Keratinocyte (primary cell): ENCODE results near the gene TRAP1. TPM values are rescaled to one million over a fixed set of nuclear protein-coding genes. Genes with fewer than 3 reads are reported as not detected.

Experiments
- DNase-seq: peaks from one replicate; pipeline ENCODE4 v3.0.0-alpha.2; 2011; ENCODE audit warnings: low read depth, missing footprints, low spot score
- FAIRE-seq: peaks from 2 replicates; lab custom pipeline; 2011; peaks lifted over from hg19 to GRCh38; lab: Jason Lieb, UNC
- H2AFZ ChIP-seq: 2 replicates; pipeline ENCODE4 v1.6.0; 2012; ENCODE audit warnings: low read length, control low read depth, inconsistent platforms; ENCODE audit not compliant: control insufficient read depth
- H3K27ac ChIP-seq: 2 replicates; pipeline ENCODE4 v1.5.1; 2011; ENCODE audit warnings: low read length; ENCODE audit not compliant: control insufficient read depth, insufficient read depth
- H3K27me3 ChIP-seq: 3 replicates; pipeline ENCODE4 v1.6.0; 2011; ENCODE audit warnings: low read length; ENCODE audit not compliant: control insufficient read depth, insufficient read depth; ENCODE audit errors: extremely low read depth
- H3K36me3 ChIP-seq, 2 experiments: 2 replicates in 1 of 2; 3 replicates in 1 of 2; pipeline ENCODE4 v1.5.1; 2011; ENCODE audit warnings: low read length in 2 of 2, mild to moderate bottlenecking in 1 of 2; ENCODE audit not compliant: control insufficient read depth in 2 of 2, insufficient read depth in 2 of 2; ENCODE audit errors: extremely low read depth in 1 of 2
- H3K4me1 ChIP-seq: 3 replicates; pipeline ENCODE4 v1.5.1; 2011; ENCODE audit warnings: low read length; ENCODE audit not compliant: control insufficient read depth, insufficient read depth; ENCODE audit errors: extremely low read depth
- H3K4me2 ChIP-seq: 3 replicates; pipeline ENCODE4 v1.6.0; 2011; ENCODE audit warnings: low read depth, low read length; ENCODE audit not compliant: control insufficient read depth, insufficient read depth; ENCODE audit errors: extremely low read depth
- H3K4me3 ChIP-seq, 3 experiments: fragments of 200-600 bp in 1 of 3; sonication (generic) in 1 of 3; 2 replicates in 2 of 3; 3 replicates in 1 of 3; pipeline ENCODE4 v1.5.1; 2011 to 2016; ENCODE audit warnings: low read length in 3 of 3, mild to moderate bottlenecking in 3 of 3, control low read depth in 2 of 3, inconsistent platforms in 1 of 3, low read depth in 1 of 3, mixed read lengths in 1 of 3, mixed run types in 1 of 3, moderate library complexity in 1 of 3; ENCODE audit not compliant: control insufficient read depth in 2 of 3, insufficient read depth in 2 of 3; ENCODE audit errors: extremely low read depth in 1 of 3
- H3K79me2 ChIP-seq: 2 replicates; pipeline ENCODE4 v1.6.0; 2012; ENCODE audit warnings: low read length; ENCODE audit not compliant: control insufficient read depth, insufficient read depth
- H3K9ac ChIP-seq: 3 replicates; pipeline ENCODE4 v1.6.0; 2011; ENCODE audit warnings: low read length; ENCODE audit not compliant: control insufficient read depth, insufficient read depth; ENCODE audit errors: extremely low read depth
- H3K9me1 ChIP-seq: 3 replicates; pipeline ENCODE4 v1.6.0; 2011; ENCODE audit warnings: low read length; ENCODE audit not compliant: control insufficient read depth, insufficient read depth; ENCODE audit errors: extremely low read depth
- H3K9me3 ChIP-seq: 2 replicates; pipeline ENCODE4 v1.5.1; 2012; ENCODE audit warnings: low read depth, low read length; ENCODE audit not compliant: control insufficient read depth
- H4K20me1 ChIP-seq: 3 replicates; pipeline ENCODE4 v1.6.0; 2011; ENCODE audit warnings: low read length; ENCODE audit not compliant: control insufficient read depth, insufficient read depth; ENCODE audit errors: extremely low read depth
- EZH2 ChIP-seq: IDR thresholded peaks from one replicate; pipeline ENCODE4 v1.6.1; 2012; ENCODE audit warnings: inconsistent platforms, mild to moderate bottlenecking, low read length, moderate library complexity
- dilution Hi-C: fragments of 300-500 bp; cut with MboI; formaldehyde crosslinking; loops from one replicate; pipeline ENCODE4 v1.7.0; 2020; ENCODE audit warnings: low sequenced_read_pairs; ENCODE audit not compliant: extremely low pct_ligation_motif_present
- polyA plus RNA-seq, 5 experiments: library from polyadenylated mRNA; depleted of rRNA in 3 of 5; stranded (reverse) in 3 of 5; stranded (forward) in 1 of 5; unstranded in 1 of 5; fragments of >200 nt; gene quantifications; 1 replicate in 1 of 5; 2 replicates in 3 of 5; 3 replicates in 1 of 5; pipeline versions ENCODE4 v1.2.1 to v1.2.3, GENCODE V29; 2011 to 2012; ENCODE audit warnings: missing spikeins in 2 of 5, low read depth in 1 of 5, low replicate concordance in 1 of 5
- TF ChIP-seq, protein P1 (sequence below), 3 experiments: IDR thresholded peaks in 1 of 3; conservative IDR thresholded peaks in 1 of 3; optimal IDR thresholded peaks in 1 of 3; 2 replicates in 2 of 3; 3 replicates in 1 of 3; pipeline versions ENCODE3 to v1.5.1; 2011; ENCODE audit warnings: low read length in 3 of 3, mild to moderate bottlenecking in 3 of 3, moderate library complexity in 2 of 3, control low read depth in 1 of 3, inconsistent platforms in 1 of 3; ENCODE audit not compliant: insufficient read depth in 2 of 3; ENCODE audit errors: extremely low read depth in 1 of 3

The TRAP1 gene
- polyA plus RNA-seq, 1 donor (not counting 4 experiments of a cell fraction or from before 2014, with no cell fraction given) = 106 TPM

DNA sequence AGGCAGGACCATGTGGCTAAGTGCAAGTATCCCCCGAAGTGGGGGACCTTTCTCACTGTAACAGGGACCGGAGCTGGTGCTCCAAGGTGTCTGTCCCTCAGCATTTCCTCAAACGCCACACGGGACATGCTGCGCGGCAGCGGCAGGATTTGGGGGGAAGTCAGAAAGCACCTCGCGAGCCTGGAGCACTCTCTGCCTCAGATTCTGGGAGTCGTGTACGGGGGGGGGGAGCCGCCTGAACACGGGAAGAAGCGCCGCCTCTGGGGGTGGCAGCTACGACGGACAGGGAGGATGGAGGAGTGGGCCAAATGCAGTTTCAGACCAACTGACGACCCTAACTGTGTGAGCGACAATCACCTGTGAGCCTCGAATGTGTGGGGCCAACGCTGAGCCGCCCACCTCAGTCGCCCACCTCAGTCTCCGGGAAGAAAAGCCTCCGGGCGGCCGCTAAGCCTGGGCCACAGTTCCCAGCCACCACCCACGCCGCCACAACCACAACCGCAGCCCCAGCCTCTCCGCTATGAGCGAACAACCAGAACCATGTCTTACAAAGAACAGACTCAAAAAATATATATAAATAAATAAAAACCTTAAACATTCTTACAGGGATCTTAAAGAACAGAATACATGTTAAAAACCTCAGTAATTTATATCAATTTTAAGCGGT, 8.8 kb upstream of the TRAP1 start:
- Histone ChIP-seq H3K27ac (no peak overlapping the region), H3K9me3 (no peaks in the 10 kb centered on the region), H3K4me1 (no peaks in the 10 kb centered on the region), H3K4me2 (no peak overlapping the region), H3K9me1 (no peaks in the 10 kb centered on the region), H2AFZ (no peak overlapping the region), H3K4me3 (no peak overlapping the region), H3K36me3 (peaks cover 13 to 25% of the 10 kb centered on the region in 2 experiments), H3K27me3 (no peaks in the 10 kb centered on the region), H4K20me1 (no peaks in the 10 kb centered on the region), H3K79me2 (no peaks in the 10 kb centered on the region), H3K9ac (no peak overlapping the region)
- DNase-seq (no peak), FAIRE-seq (no peak)
- TF ChIP-seq EZH2 = no peak
- TF ChIP-seq, protein P1, sequence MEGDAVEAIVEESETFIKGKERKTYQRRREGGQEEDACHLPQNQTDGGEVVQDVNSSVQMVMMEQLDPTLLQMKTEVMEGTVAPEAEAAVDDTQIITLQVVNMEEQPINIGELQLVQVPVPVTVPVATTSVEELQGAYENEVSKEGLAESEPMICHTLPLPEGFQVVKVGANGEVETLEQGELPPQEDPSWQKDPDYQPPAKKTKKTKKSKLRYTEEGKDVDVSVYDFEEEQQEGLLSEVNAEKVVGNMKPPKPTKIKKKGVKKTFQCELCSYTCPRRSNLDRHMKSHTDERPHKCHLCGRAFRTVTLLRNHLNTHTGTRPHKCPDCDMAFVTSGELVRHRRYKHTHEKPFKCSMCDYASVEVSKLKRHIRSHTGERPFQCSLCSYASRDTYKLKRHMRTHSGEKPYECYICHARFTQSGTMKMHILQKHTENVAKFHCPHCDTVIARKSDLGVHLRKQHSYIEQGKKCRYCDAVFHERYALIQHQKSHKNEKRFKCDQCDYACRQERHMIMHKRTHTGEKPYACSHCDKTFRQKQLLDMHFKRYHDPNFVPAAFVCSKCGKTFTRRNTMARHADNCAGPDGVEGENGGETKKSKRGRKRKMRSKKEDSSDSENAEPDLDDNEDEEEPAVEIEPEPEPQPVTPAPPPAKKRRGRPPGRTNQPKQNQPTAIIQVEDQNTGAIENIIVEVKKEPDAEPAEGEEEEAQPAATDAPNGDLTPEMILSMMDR (optimal IDR thresholded peaks at IDR 0.05 in 1 of 3, IDR thresholded peaks at IDR 0.05 in 1 of 3, conservative IDR thresholded peaks at IDR 0.05 in 1 of 3; ENCODE audit: extremely low read depth in 1 of 3, insufficient read depth in 2 of 3, low read length in 3 of 3) = no peak
- dilution Hi-C loops = no loop called here

DNA sequence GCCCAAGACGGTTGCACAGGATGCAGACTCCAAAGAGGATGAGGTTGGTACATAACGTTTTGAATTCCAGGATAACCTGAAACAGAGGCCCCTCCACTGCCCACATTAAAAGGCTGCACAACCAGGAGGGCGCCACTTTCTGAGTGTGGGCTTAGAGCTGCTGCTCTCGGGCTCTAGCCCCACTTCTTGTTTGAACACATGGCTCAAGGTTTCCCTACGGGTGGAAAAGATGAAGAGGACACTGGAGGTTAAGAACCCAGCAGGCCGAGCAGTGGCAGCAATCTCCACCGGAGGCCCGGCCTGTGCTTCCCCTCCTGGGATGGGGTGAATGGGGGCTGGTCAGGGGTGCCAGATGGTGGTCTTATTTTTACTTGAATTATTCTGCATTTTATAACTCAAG, 8.0 kb upstream of the TRAP1 start:
- dilution Hi-C loops = no loop called here
- peaks cover 9 to 16% of the 10 kb centered on the region in 2 experiments for H3K36me3 ChIP-seq

More for the DNA sequence above, 8.0 kb upstream of the TRAP1 start:
- Histone ChIP-seq H3K27ac (no peak overlapping the region), H2AFZ (no peak overlapping the region), H3K4me1 (no peaks in the 10 kb centered on the region), H3K4me3 (no peak overlapping the region), H3K9me3 (no peaks in the 10 kb centered on the region), H3K4me2 (no peak overlapping the region), H3K9ac (no peak overlapping the region), H4K20me1 (no peaks in the 10 kb centered on the region), H3K79me2 (no peaks in the 10 kb centered on the region), H3K9me1 (no peaks in the 10 kb centered on the region), H3K27me3 (no peaks in the 10 kb centered on the region)
- FAIRE-seq (no peak), DNase-seq (no peak)
- no peak for TF ChIP-seq EZH2
- TF ChIP-seq, protein P1 (optimal IDR thresholded peaks at IDR 0.05 in 1 of 3, IDR thresholded peaks at IDR 0.05 in 1 of 3, conservative IDR thresholded peaks at IDR 0.05 in 1 of 3; ENCODE audit: extremely low read depth in 1 of 3, insufficient read depth in 2 of 3, low read length in 3 of 3) = no peak
